Psoas muscle (tissue), 8 donors: ENCODE data around the gene EIF1. TPM values are rescaled to one million over a fixed set of nuclear protein-coding genes. Genes with fewer than 3 reads are reported as not detected.

ENCODE experiments used
- ATAC-seq, 4 donors: fragments of 200-7000 bp; cut with Tn5 transposase; one replicate each; pipeline ENCODE4 v1.9.1; 2020; ENCODE audit warnings: moderate library complexity in 3 of 4, mild to moderate bottlenecking in 2 of 4
- DNase-seq, 2 donors: peaks; one replicate each; pipeline ENCODE4 v3.0.0-alpha.2; 2020
- H3K27ac ChIP-seq: fragments of 200-600 bp; one replicate; pipeline ENCODE4 v1.8.0; 2022
- H3K27me3 ChIP-seq, 3 donors: fragments of 200-600 bp in 1 of 3; one replicate each; pipeline versions ENCODE4 v1.6.1 to v1.8.0; 2013 to 2022; ENCODE audit warnings: low read length in 2 of 3, mild to moderate bottlenecking in 2 of 3, moderate library complexity in 1 of 3; ENCODE audit not compliant: insufficient read depth in 3 of 3
- H3K36me3 ChIP-seq, 2 donors: fragments of 200-600 bp in 1 of 2; one replicate each; pipeline versions ENCODE4 v1.6.1 to v1.8.0; 2013 to 2022; ENCODE audit warnings: low read depth in 1 of 2, mild to moderate bottlenecking in 1 of 2, moderate library complexity in 1 of 2; ENCODE audit not compliant: insufficient read depth in 1 of 2
- H3K4me1 ChIP-seq: fragments of 200-600 bp; one replicate; pipeline ENCODE4 v1.8.0; 2022
- H3K4me3 ChIP-seq: fragments of 200-600 bp; one replicate; pipeline ENCODE4 v1.8.0; 2022; ENCODE audit warnings: mild to moderate bottlenecking
- H3K9me3 ChIP-seq: fragments of 200-600 bp; one replicate; pipeline ENCODE4 v1.8.0; 2022
- CTCF ChIP-seq: fragments of 200-600 bp; IDR thresholded peaks from one replicate; pipeline ENCODE4 v1.8.0; 2022; ENCODE audit warnings: antibody characterized with exemption
- WGBS, 3 donors: extraction: QIAGEN DNeasy Blood & Tissue Kit; methylation state at CpG; one replicate each; pipeline versions ENCODE4 v1.1.6 to v1.1.7; 2013; 5-methylcytosine and 5-hydroxymethylcytosine counted together
- intact Hi-C, 2 donors: fragments of 100-400 bp; cut with DNase I; formaldehyde crosslinking; loops; one replicate each; pipeline versions ENCODE4 v1.11.0 to v1.14.2; 2022
- polyA plus RNA-seq, 3 donors: library from polyadenylated mRNA; stranded (reverse); fragments of 200-250 nt; gene quantifications; one replicate each; pipeline ENCODE4 v1.2.3, GENCODE V29; 2013
- total RNA-seq, 4 donors: library from RNA; stranded (reverse); fragmentation: NEBNext Ultra II Directional in 2 of 4; extraction: Animal tissue kit (Norgen Biotek cat#: 25700) in 2 of 4; gene quantifications; one replicate each; pipeline versions ENCODE4 v1.2.1 to v1.2.4, GENCODE V29; 2021 to 2023
- donor health status: healthy with polysubstance abuse.
- donor health status: DM: no; HTN: no; CAD: no; lungs with moderate emphysema.
- donor health status: Bipolar disorder and iron deficiency.
- donor health status: healthy.
- donor health status: DM: yes; HTN: yes; CAD: no.
- donor health status: DM: no; HTN: no; CAD: no.
- donor health status: DM: no; HTN: no; CAD: no.
- donor health status: DM: yes; HTN: yes; CAD: no.

Gene EIF1
- total and polyA plus RNA-seq, 7 donors: 1,399 to 2,724 (median 1,788) TPM

DNA sequence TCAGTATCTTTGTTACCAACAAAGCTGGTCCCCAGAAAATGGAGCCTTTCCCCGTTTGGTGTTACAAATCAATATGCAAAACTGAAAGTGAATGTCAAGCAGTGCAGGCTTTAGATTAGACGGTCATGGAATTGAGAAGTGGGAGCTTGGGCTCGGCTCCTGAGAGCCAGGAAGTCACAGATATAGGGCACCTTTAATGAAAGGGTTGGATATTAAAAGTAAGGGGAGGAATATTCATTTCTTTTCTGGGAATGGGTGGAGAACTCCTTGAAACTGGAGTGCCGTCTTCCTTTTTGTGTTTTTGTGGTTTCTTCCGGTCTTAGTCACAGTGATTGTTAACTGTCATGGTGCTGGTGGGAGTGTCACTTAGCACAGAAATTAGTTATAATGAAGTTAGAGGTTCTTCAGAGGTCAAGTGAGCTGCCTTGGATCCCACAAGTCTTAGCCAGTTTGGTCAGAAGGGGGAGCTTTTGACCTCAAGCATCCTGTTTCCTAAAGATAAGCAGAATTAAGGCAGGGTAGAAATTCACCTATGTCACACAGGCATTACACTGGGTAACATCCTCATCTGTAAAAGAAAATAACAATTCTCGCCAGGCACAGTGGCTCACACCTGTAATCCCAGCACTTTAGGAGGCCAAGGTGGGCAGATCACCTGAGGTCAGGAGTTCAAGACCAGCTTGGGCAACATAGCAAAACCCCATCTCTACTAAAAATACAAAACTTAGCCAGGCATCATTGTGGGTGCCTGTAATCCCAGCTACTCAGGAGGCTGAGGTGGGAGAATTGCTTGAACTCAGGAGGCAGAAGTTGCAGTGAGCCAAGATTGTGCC, 9.6 kb upstream of the EIF1 start:
- Histone ChIP-seq H3K27me3 (no peaks in the 10 kb centered on the region), H3K9me3 (no peaks in the 10 kb centered on the region), H3K4me1 (no peaks in the 10 kb centered on the region), H3K27ac (peak overlapping the region; percentile 61), H3K36me3 (no peaks in the 10 kb centered on the region), H3K4me3 (peak overlapping the region; percentile 40)
- no peak for TF ChIP-seq CTCF
- 48 to 57% (median 48%) methylated on average over 6 of the region's 6 CpGs for WGBS, 3 donors
- ATAC-seq (peak in 3 of 4 donors; percentile 44 to 61 (median 57)), DNase-seq (peak in 1 of 2 donors; percentile 12)
- intact Hi-C loops: no loop called here

- Histone ChIP-seq H3K9me3 (no peaks in the 10 kb centered on the region), H3K36me3 (no peaks in the 10 kb centered on the region), H3K4me3 (no peak overlapping the region), H3K27me3 (no peaks in the 10 kb centered on the region), H3K27ac (no peak overlapping the region), H3K4me1 (no peaks in the 10 kb centered on the region)
- ATAC-seq (no peak), DNase-seq (peak in 1 of 2 donors; percentile 15)
- 53 to 59% (median 54%) methylated on average over 5 of the region's 5 CpGs for WGBS, 3 donors
- intact Hi-C loops: no loop called here
- TF ChIP-seq CTCF: no peak
Measured at GRCh38 chr17:41679740-41680425, 8.8 kb upstream of the EIF1 start.

- Histone ChIP-seq H3K9me3 (no peaks in the 10 kb centered on the region), H3K36me3 (no peaks in the 10 kb centered on the region), H3K27me3 (no peaks in the 10 kb centered on the region), H3K27ac (no peak overlapping the region), H3K4me3 (no peak overlapping the region), H3K4me1 (no peaks in the 10 kb centered on the region)
- no peak for TF ChIP-seq CTCF
- intact Hi-C loops: no loop called here
- ATAC-seq: no peak
- peak in 1 of 2 donors; percentile 10 for DNase-seq
- 57 to 65% (median 58%) methylated on average over 10 of the region's 10 CpGs for WGBS, 3 donors
Measured at GRCh38 chr17:41680426-41681040, 8.2 kb upstream of the EIF1 start.

- H3K36me3 ChIP-seq: no peaks in the 10 kb centered on the region
- no peak overlapping the region for H3K27ac ChIP-seq
- ATAC-seq (no peak), DNase-seq (peak in 1 of 2 donors; percentile 40)
- intact Hi-C loops: no loop called here
- 77 to 86% (median 79%) methylated on average over 3 of the region's 3 CpGs for WGBS, 3 donors
- H3K4me3 ChIP-seq: no peak overlapping the region
- no peak for TF ChIP-seq CTCF
- H3K9me3 ChIP-seq: no peaks in the 10 kb centered on the region
- H3K4me1 ChIP-seq: no peaks in the 10 kb centered on the region
- no peaks in the 10 kb centered on the region for H3K27me3 ChIP-seq
Measured at GRCh38 chr17:41681776-41682175, 6.9 kb upstream of the EIF1 start.
